GM18909 (cell line): ENCODE results near the gene PYGO2.
"Not testable (repeated sequence)": the region's sequence is repeated elsewhere in the genome, so short reads cannot be mapped to it uniquely, and the experiment has no call there.

ENCODE experiments used
- ATAC-seq: cut with Tn5 transposase; IDR thresholded peaks from one replicate; pipeline ENCODE4 v1.9.1; 2021; ENCODE audit warnings: mild to moderate bottlenecking; ENCODE audit not compliant: unreplicated experiment, poor library complexity

PYGO2 gene

GRCh38 chr1:154925335-154926170, 36.0 kb downstream of the PYGO2 start:
- no peak for ATAC-seq

DNA sequence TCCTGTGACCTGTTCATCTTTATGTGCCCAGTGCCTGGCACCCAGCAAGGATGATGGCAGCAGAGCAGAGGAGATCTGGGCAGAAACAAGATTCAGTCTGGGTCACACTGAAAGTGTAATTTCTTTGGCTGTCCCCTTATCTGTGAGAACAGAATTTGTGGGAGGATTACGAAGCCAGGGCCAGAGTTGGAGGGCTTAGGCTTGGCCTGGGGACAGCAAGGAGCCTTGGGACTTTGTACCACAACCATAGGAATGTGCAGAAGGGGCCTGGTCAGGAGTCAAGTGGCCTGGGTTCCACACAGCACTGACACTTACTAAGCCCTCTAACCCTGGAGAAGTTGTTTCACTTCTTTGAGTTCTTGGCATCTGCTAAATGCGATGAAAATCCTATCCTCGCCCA, 37.9 kb downstream of the PYGO2 start:
- ATAC-seq = no peak

- ATAC-seq = no peak
These were observed 48.3 kb downstream of the PYGO2 start for GRCh38 chr1:154913273-154913672.

- no peak for ATAC-seq
These were observed 48.8 kb downstream of the PYGO2 start for GRCh38 chr1:154912755-154913154.

DNA sequence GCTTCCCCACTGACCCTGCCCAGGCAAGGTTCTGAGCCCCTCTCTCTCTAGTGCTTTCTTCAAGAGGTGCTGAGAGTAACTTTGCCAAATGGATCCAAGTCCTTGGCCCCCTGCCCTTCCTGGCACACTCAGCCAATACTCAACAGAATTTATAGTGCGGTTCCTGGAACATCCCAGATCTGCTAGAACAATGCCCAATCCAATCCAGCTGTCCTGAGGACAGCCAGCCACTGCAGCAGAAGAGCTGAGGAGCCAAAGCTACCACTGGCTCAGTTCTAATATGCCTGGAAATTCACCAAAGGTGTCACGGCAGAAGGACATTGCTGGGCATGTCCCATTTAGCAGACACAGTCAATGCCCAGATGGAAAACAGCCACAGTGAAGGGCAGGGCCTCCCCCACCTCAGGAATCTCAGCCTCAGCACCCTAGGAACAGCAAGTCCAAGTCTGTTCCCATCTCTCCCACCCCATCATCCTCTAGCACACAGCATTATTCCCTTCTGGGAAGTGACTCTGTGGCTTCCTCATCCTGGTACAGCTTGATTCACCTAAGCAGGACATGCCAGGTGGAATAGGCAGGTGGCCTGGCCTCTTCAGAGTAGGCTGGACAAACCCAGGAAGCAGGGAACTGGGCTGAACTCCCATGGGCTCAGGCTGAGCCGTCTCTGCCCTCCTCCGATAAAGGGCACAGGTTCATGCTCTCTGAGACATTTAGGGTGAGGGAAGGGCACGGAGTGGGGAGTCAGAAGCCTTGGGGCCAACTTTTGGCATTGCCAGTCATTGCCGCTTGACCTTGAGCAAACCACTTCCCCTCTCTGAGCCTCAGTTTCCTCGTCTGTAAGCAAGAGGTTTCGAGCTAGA, 49.7 kb downstream of the PYGO2 start:
- no peak for ATAC-seq

DNA sequence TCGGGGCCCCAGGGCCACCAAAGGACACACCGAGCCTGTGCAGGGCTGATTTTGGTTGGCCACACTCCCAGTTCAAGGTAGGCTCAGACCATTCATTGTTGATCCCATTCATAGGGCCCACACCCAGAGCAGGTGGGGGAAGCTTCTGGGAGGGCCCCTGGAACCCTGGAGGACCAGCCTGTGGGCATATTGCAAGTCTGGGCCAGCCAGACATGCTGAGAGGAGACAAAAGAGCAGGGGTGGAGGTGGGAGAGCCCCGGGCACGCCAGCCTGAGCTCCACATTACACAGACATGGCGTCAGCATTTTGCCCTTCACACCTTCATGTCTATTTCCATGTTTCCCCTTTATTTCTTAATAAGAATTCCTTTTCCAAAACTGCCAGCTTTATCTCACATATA, 50.7 kb downstream of the PYGO2 start:
- ATAC-seq = no peak

DNA sequence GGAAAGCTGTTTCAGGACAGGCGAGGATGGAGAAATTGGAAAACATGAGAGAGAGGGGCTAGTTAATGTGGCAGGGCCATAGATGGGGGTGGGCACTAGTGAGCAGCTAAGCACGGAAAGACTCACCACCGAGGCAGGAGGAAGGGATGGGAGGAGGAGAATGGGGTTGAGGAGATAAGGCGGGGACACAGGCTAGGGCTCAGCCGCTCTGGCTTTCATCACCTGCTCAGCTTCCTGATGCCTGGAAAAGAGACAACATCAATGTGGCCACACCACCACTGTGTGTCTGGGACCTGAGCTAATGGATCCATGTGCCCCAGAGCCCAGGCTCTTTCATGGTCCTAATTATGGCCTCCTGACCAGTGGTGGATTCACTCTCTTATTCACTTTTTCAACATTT, 52.6 kb downstream of the PYGO2 start:
- no peak for ATAC-seq

DNA sequence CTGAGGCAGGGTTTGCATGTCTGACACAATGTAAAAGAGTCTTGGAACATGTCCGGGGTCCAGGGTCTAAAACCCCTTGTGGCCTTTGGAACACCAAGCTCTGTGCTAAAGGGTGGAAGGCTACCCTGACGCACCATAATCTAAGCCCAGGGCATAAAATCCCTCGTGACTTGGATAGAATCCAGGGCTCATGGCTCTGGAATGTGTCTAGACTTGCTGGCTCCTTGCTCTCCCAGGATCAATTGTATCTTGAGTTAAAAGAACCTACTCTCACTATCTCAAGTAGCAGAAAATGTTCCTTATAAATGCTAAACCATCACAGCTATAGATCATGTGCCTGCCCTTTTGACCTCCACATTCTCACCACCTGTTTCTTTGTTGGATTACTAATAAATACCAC, 53.5 kb downstream of the PYGO2 start:
- not testable (repeated sequence) for ATAC-seq
